HCT116 (cell line): ENCODE data around the gene SLC38A8. TPM values are rescaled to one million over a fixed set of nuclear protein-coding genes. Genes with fewer than 3 reads are reported as not detected.

Source experiments
- ATAC-seq: fragments of 200-7000 bp; cut with Tn5 transposase; 2 replicates; pipeline ENCODE4 v1.9.1; 2020; ENCODE audit warnings: mild to moderate bottlenecking, moderate library complexity
- BruUV-seq: library from RNA; stranded (reverse); fragments of 400-500 nt; replicated peaks from 2 replicates; lab custom pipeline; 2021; lab: Mats Ljungman, UMichigan
- CTCF ChIA-PET: fragments of 300-600 bp; sonication (Branson Sonifier 250); formaldehyde crosslinking; loops from one replicate; lab custom pipeline; 2021; ENCODE audit warnings: antibody characterized with exemption; lab: Charles Lee
- POLR2A ChIA-PET: fragments of 300-600, 350-600 bp; sonication (Branson Sonifier 250); formaldehyde crosslinking; loops from one replicate; lab custom pipeline; 2021; ENCODE audit warnings: antibody characterized with exemption; lab: Charles Lee
- RAD21 ChIA-PET, 2 experiments: fragments of 300-600 bp; sonication (Branson Sonifier 250); formaldehyde crosslinking; loops; one replicate each; lab custom pipeline; 2023; ENCODE audit warnings: low total read pairs in 2 of 2; ENCODE audit not compliant: uncharacterized antibody in 2 of 2, unreplicated experiment in 2 of 2, low non-redundant PET in 1 of 2; lab: Charles Lee
- DNase-seq: peaks from one replicate; pipeline ENCODE4 v3.0.0-alpha.2; 2010; ENCODE audit warnings: low read depth, low spot score
- H2AFZ ChIP-seq: fragments of 200-600 bp; shearing (Covaris generic), sonication (generic); 2 replicates; pipeline ENCODE4 v1.6.1; 2017; ENCODE audit warnings: low read depth, mixed run types, mixed read lengths, antibody characterized with exemption, low read length; ENCODE audit not compliant: poor library complexity, severe bottlenecking
- H3K27ac ChIP-seq: 2 replicates; pipeline ENCODE4 v1.5.1; 2012; ENCODE audit warnings: low read depth, low read length
- H3K27me3 ChIP-seq: fragments of 200-600 bp; sonication (generic); 2 replicates; pipeline ENCODE4 v1.6.1; 2016; ENCODE audit warnings: mixed run types, low read length, mixed read lengths; ENCODE audit not compliant: insufficient read depth
- H3K36me3 ChIP-seq, 2 experiments: fragments of 200-500 bp in 1 of 2; fragments of 200-600 bp in 1 of 2; sonication (Bioruptor generic) in 1 of 2; sonication (generic) in 1 of 2; 2 replicates each; pipeline versions ENCODE4 v1.5.1 to v1.6.1; 2014 to 2016; ENCODE audit warnings: low read length in 2 of 2, inconsistent platforms in 1 of 2, mixed read lengths in 1 of 2, mixed run types in 1 of 2; ENCODE audit not compliant: insufficient read depth in 2 of 2, control insufficient read depth in 1 of 2
- H3K4me1 ChIP-seq, 2 experiments: fragments of 200-600 bp in 1 of 2; sonication (generic) in 1 of 2; 2 replicates each; pipeline versions ENCODE4 v1.5.1 to v1.6.1; 2012 to 2017; ENCODE audit warnings: low read length in 2 of 2, inconsistent platforms in 1 of 2, mild to moderate bottlenecking in 1 of 2, mixed read lengths in 1 of 2, mixed run types in 1 of 2, moderate library complexity in 1 of 2; ENCODE audit not compliant: insufficient read depth in 2 of 2, control insufficient read depth in 1 of 2
- H3K4me2 ChIP-seq: fragments of 200-600 bp; sonication (generic); 2 replicates; pipeline ENCODE4 v1.6.1; 2017; ENCODE audit warnings: mixed run types, low read length, mixed read lengths
- H3K4me3 ChIP-seq, 2 experiments: fragments of 200-600 bp in 1 of 2; sonication (generic) in 1 of 2; replicated peaks in 1 of 2; 2 replicates each; pipeline ENCODE4 v1.5.1; 2011 to 2016; ENCODE audit warnings: low read length in 2 of 2, control low read depth in 1 of 2, low read depth in 1 of 2, mild to moderate bottlenecking in 1 of 2, mixed read lengths in 1 of 2, mixed run types in 1 of 2
- H3K79me2 ChIP-seq: fragments of 200-600 bp; sonication (generic); 2 replicates; pipeline ENCODE4 v1.6.1; 2017; ENCODE audit warnings: mild to moderate bottlenecking, mixed run types, low read length, moderate library complexity, mixed read lengths; ENCODE audit not compliant: insufficient read depth
- H3K9ac ChIP-seq: fragments of 200-600 bp; sonication (generic); 2 replicates; pipeline ENCODE4 v1.6.1; 2016; ENCODE audit warnings: low read length, mixed read lengths
- H3K9me2 ChIP-seq: fragments of 200-600 bp; sonication (generic), shearing (Covaris generic); 2 replicates; pipeline ENCODE4 v1.6.1; 2017; ENCODE audit warnings: mixed run types, mild to moderate bottlenecking, moderate library complexity; ENCODE audit not compliant: insufficient read depth
- H3K9me3 ChIP-seq, 2 experiments: fragments of 200-500 bp in 1 of 2; fragments of 200-600 bp in 1 of 2; sonication (Bioruptor generic) in 1 of 2; sonication (generic) in 1 of 2; 2 replicates each; pipeline ENCODE4 v1.6.1; 2014 to 2017; ENCODE audit warnings: low read length in 2 of 2, mixed read lengths in 2 of 2, inconsistent platforms in 1 of 2, low read depth in 1 of 2, mild to moderate bottlenecking in 1 of 2, mixed run types in 1 of 2, moderate library complexity in 1 of 2; ENCODE audit not compliant: control insufficient read depth in 1 of 2, insufficient read depth in 1 of 2
- H4K20me1 ChIP-seq: fragments of 200-600 bp; sonication (generic), shearing (Covaris generic); 2 replicates; pipeline ENCODE4 v1.6.1; 2017; ENCODE audit warnings: mixed run types, mild to moderate bottlenecking, moderate library complexity; ENCODE audit not compliant: insufficient read depth
- ATF3 ChIP-seq: IDR thresholded peaks from 2 replicates; pipeline ENCODE4 v1.6.1; 2012
- CEBPB ChIP-seq: IDR thresholded peaks from 2 replicates; pipeline ENCODE4 v1.6.1; 2012; ENCODE audit warnings: low read depth
- CTCF ChIP-seq, 3 experiments: fragments of 200-600 bp in 1 of 3; sonication (generic) in 1 of 3; IDR thresholded peaks in 2 of 3; conservative IDR thresholded peaks in 1 of 3; 2 replicates each; pipeline ENCODE4 v1.5.1; 2012 to 2017; ENCODE audit warnings: low read depth in 2 of 3, low read length in 2 of 3, antibody characterized with exemption in 1 of 3, borderline replicate concordance in 1 of 3, control low read depth in 1 of 3, mild to moderate bottlenecking in 1 of 3, mixed read lengths in 1 of 3, mixed run types in 1 of 3, moderate library complexity in 1 of 3; ENCODE audit not compliant: insufficient read depth in 1 of 3
- EGR1 ChIP-seq: IDR thresholded peaks from 2 replicates; pipeline ENCODE4 v1.6.1; 2012; ENCODE audit warnings: low read depth
- FOSL1 ChIP-seq: IDR thresholded peaks from 2 replicates; pipeline ENCODE4 v1.6.1; 2012; ENCODE audit warnings: low read depth
- JUND ChIP-seq: IDR thresholded peaks from 2 replicates; pipeline ENCODE4 v1.6.1; 2012
- MAX ChIP-seq: IDR thresholded peaks from 2 replicates; pipeline ENCODE4 v1.6.1; 2012
- POLR2AphosphoS5 ChIP-seq: IDR thresholded peaks from 2 replicates; pipeline ENCODE4 v1.6.1; 2011; ENCODE audit warnings: mild to moderate bottlenecking, low read depth, low read length, moderate library complexity
- SIN3A ChIP-seq: IDR thresholded peaks from 2 replicates; pipeline ENCODE4 v1.6.1; 2012; ENCODE audit warnings: low read depth
- SP1 ChIP-seq: IDR thresholded peaks from 2 replicates; pipeline ENCODE4 v1.6.1; 2012; ENCODE audit warnings: low read depth
- TCF7L2 ChIP-seq: IDR thresholded peaks from 2 replicates; pipeline ENCODE4 v1.7.0; 2011; ENCODE audit warnings: borderline replicate concordance, inconsistent platforms; ENCODE audit not compliant: insufficient read depth, insufficient read length; ENCODE audit errors: extremely low read depth
- ZFX ChIP-seq: fragments of 450-650 bp; IDR thresholded peaks from 2 replicates; pipeline ENCODE4 v1.6.1; 2017
- ZNF274 ChIP-seq: fragments of 200-500 bp; sonication (Bioruptor generic); IDR thresholded peaks from 2 replicates; pipeline ENCODE4 v1.6.1; 2014; ENCODE audit warnings: mild to moderate bottlenecking, low read depth, low read length, inconsistent platforms
- intact Hi-C: fragments of 100-400 bp; cut with micrococcal nuclease; formaldehyde crosslinking; loops from 2 replicates; pipeline ENCODE4 v1.10.0; 2022
- total RNA-seq: library from RNA; stranded (reverse); gene quantifications from one replicate; pipeline ENCODE4 v1.2.1, GENCODE V29; 2021; ENCODE audit not compliant: unreplicated experiment

SLC38A8 gene
- total RNA-seq, 1 experiment from 2014 or later = not detected

- H4K20me1 ChIP-seq = no peaks in the 10 kb centered on the region
- RAD21 ChIA-PET = no interaction called here
- H3K27ac ChIP-seq = no peak overlapping the region
- intact Hi-C loops = no loop called here
- peaks cover 4 to 11% of the 10 kb centered on the region in 2 experiments; a peak in 2 of 4 replicates for H3K9me3 ChIP-seq
- ATAC-seq (no peak), DNase-seq (no peak)
- H2AFZ ChIP-seq = no peak overlapping the region
- H3K9ac ChIP-seq = no peak overlapping the region
- CTCF ChIA-PET = interaction anchor here (0.6 to 0.8 kb wide), 2 partner anchors 59 to 141 kb away, joined by 3 to 4 read pairs; no protein-coding TSS in a partner anchor
- POLR2A ChIA-PET = no interaction called here
- H3K4me3 ChIP-seq = no peak overlapping the region
- H3K4me2 ChIP-seq = no peak overlapping the region
- peaks cover 11 to 21% of the 10 kb centered on the region in 2 experiments for H3K4me1 ChIP-seq
- no peak for TF ChIP-seq JUND
- TF ChIP-seq CEBPB = no peak
- no peak for TF ChIP-seq TCF7L2
- TF ChIP-seq CTCF (IDR thresholded peaks at IDR 0.05 in 2 of 3, conservative IDR thresholded peaks at IDR 0.05 in 1 of 3; ENCODE audit: borderline replicate concordance in 1 of 3, insufficient read depth in 1 of 3, low read depth in 2 of 3, low read length in 2 of 3) = no peak
- TF ChIP-seq ZFX = no peak
- no peak for TF ChIP-seq SP1
- no peak for TF ChIP-seq EGR1
- TF ChIP-seq SIN3A = no peak
- TF ChIP-seq MAX = no peak
- no peak for TF ChIP-seq ATF3
- TF ChIP-seq POLR2AphosphoS5 = no peak
- TF ChIP-seq ZNF274 = no peak
- no peak for TF ChIP-seq FOSL1
- no peaks in the 10 kb centered on the region for H3K36me3 ChIP-seq
- no peaks in the 10 kb centered on the region for H3K79me2 ChIP-seq
- no peaks in the 10 kb centered on the region for H3K27me3 ChIP-seq
- BruUV-seq = no TSS peak
- H3K9me2 ChIP-seq = no peaks in the 10 kb centered on the region
Measured at GRCh38 chr16:84015399-84015798, 27.2 kb downstream of the SLC38A8 start.
